Activated CD4-positive, alpha-beta T cell treated with anti-CD3 and anti-CD28 coated beads, Interleukin-2, amount 50 U/mL, for 48 hours (primary cell): ENCODE data around the gene TTC39B.

Experiments used
- DNase-seq, 2 experiments: peaks; one replicate each; pipeline ENCODE4 v3.0.0-alpha.2; 2020

The TTC39B gene

DNA sequence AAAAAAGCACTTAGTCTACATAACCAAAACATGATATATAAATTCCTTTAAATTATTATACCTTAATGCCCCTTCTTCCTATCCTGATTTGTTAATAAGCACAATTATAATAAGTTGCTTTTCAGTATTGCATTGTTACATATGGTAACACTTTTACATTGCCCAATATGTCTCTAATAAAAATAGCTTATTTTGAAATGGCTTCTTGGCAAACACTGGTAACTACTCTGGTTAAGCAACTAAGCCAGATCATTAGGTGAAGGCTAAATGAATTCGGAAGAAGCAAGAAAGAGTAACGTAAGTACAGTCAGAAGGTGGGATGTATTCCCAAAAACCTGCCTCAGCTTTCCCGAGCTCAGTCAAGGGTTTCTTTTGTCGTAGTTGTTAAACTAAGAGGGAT, 85.3 kb downstream of the TTC39B start:
- DNase-seq, result no peak

DNA sequence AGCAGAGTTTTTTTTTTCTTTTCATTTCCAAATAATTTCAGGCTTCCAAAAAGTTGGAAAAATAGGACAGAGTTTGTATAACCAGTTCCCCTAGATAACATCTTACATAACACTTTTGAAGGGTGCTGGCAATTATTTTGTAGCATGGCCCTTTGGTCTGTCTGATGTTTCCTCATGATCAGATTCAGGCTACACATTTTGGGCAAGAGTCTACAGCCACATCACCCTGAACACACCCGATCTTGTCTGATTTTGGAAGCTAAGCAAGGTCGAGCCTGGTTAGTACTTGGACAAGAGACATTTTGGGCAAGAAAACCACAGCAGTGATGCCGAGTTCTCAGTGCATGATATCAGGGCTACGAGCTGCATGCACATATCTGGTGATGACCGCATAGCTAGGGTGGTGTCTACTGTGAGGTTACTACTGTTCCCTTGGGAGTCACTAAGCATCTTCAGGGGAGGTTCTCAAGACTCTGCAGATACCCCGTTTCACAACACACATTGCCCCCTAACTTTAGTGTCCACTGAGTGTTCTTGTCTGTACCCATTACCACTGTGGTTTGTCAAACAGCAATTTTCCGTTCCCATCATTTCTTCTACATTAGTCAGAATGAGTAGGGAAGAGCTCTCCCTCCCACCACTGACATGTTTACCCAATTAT, 86.2 kb downstream of the TTC39B start:
- no peak for DNase-seq

DNA sequence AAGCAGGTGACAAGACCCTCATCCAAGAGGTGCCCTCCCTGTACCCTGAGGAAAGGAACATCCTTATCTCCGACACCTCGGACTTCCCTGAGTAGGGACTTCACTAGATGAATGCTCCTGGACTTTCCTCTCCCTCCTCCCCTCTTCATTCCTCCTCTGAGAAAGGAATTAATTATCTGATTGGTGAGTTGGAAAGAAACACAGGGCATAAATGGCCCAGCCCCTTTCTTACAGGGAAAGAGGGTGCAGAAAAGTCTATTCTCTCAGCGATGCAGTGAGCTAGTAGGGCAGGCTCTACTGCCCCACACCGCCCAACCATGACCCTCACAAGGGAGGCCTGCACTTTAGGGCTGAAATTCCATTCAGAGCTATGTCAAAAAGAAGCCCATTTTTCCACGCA, 87.5 kb downstream of the TTC39B start:
- DNase-seq, result no peak

DNA sequence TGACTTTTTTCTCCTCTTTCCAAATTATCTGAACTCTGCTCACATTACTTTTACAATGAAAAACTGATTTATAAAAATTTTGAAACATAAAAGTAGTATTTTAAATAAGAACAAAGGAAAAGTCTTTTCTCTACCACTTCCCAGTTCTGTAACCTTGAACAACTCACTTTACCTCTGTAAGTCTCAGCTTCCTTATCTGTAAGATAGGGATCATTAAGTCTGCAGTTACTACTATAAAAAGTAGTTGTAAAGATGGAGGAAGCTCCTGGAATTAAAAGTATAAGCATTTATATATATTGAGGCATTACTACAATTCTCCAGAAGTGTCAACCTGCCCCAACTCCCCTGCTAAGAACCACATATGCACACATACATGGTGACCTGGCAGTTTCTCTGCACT, 88.0 kb downstream of the TTC39B start:
- no peak for DNase-seq

DNA sequence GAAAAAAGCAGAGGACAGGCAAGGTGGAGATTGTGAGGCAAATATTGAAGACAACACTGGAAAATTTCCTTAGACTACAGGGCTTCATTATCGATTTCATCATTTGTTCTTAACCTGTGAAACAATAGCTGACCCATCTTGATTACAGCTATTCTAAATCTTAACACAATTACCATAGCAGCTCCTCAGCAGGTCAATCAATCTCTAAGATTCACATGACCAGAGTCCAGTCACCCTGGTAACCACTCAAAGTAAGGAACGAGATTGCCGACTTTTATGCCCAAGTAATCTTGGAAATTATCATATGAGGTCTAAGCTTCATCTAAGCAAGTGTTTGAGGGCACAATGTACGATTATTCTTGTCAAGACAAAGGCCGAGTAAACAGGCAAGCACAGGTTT, 93.8 kb downstream of the TTC39B start:
- DNase-seq, result no peak

DNA sequence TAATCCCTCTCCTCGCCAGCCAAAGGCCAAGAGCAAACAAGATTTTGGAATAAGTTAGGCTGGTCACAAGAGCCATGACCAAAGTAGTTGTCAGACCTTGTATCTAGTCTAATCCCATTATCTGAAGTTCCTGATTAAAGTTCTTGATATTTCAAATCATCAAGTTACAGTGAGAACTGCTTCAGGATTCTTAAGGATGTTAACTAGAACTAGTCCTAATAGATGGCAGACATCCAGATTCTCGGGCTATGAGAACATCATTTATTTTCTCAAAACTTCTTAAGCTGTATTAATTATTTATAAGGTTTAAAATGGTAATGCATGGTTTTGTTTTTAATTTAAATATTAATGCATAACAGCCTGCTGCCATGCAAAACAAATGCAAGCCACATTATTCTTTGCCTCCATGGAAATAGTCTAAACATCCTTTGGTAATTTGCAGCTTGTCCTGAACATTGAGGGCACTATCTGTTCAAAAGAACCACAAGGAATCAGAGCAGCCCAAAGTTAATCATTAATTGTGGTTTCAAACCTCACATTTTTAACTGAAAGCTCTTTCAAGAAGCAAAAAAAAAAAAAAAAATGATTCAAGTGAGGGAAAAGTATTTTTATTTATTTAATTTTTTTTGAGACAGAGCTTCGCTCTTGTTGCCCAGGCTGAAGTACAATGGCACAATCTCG, 95.1 kb downstream of the TTC39B start:
- DNase-seq, result no peak

DNA sequence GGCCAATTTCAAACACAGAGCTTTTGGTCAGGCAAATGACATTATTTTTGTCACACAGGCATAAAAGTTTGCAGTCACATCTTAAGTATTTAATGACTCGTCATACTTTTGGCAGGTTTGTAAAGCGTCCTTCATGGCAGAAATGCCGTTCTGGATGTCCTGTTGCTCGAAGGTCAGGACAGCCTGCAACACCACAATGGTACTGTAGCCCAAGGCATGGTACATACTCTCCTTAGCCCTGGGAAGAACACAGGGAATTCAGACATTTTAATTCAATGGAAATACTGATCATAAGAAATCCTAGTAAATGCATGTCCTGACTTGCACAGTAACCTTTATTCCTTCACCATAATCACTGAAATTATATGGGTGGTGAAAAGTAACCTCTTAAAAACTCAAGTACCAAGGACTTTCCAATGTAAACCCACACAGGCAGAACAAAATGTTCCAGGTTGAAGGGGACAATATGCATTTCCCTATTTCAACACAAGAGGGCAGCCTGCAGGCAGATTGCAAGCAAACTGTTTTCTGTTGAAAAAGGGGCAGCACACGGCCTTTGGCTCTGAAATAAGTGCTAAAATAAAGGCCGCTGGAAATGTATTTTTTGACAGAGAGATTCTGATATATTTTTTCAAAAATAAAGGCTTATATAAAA, 95.7 kb downstream of the TTC39B start:
- peak; percentile 47 to 58 for DNase-seq

DNA sequence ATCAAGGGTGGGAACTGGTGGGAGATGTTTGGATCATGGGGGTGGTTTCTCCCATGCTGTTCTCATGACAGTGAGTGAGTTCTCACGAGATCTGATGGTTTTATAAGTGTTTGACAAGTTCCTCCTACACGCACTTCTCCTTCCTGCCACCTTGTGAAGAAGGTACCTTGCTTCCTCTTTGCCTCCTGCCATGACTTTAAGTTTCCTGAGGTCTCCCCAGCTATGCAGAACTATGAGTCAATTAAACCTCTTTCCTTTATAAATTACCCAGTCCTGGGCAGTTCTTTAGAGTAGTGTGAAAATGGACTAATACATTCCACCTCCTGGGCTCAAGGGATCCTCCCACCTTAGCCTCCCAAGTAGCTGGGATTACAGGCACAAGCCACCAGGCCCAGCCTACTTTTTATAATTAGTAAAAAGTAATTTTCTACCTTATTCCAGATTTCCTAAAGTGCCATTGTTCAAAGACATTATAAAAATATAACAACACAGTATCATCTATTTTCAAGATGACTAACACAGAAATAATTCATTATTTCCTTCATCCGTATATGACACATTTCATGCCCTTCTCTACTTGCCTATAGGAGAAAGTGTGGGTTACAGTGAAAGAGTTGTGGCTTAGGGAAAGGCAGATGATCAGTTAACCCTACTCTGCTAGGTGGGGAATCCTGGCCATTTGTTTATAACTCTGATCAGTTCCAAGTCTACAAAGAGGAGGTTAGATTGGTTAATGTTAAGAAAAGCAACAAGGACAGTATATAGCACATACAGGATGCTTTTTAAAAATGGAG, 99.9 kb downstream of the TTC39B start:
- no peak for DNase-seq

DNA sequence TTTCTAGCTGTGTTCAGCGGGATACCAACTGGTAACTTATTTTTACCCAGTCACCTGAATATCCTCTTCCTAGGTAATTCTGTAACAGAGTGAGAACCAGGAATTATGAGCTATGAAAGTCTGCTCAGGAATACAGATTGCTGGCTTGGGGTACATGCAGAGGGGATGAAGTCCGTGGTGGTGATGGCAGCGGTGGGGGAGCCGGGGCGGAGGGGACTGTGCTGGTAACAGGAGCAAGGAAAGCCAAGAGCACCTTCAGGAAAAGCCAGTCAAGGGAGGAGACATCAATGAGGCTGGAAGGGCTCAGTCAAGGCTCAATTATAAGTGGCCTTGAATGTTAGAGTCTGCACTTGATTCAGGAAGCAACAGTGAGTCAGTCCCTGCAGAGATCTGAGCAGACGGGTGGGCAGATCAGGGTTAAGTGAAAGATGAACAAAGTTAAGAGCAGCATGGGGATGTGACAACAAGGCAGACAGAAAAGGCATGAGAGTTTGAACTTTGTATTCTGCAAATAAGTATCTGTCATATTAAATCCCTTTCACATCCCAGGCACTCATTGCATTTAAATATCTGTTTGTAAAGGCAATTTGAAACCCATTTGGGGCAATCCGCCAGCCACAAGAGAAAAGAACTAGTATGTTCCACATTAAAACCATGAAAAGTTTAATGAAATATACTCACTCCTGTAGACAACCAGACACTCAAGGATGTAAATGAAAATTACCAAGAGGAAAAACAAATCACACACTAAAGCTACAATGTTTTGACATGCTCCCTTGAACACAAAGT, 101.2 kb downstream of the TTC39B start:
- DNase-seq, result no peak

DNA sequence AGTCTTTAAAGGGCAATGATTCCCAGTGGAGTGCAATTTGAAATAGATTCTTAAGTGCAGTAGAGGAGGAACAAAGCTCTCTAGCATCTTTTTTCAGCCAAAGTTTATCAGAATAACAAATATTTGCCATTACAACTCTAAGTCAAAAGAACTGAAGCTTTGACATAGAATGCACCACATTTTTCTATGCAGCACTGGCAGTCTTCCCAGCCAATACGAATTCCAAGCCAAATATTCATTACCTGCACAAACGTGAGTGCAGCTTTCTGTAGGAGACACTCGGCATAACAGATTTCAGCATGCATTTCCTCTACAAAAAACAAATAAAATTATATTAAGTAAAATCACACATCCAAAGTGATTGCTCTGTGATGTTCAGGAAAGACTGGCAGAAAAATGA, 103.4 kb downstream of the TTC39B start:
- no peak for DNase-seq

DNA sequence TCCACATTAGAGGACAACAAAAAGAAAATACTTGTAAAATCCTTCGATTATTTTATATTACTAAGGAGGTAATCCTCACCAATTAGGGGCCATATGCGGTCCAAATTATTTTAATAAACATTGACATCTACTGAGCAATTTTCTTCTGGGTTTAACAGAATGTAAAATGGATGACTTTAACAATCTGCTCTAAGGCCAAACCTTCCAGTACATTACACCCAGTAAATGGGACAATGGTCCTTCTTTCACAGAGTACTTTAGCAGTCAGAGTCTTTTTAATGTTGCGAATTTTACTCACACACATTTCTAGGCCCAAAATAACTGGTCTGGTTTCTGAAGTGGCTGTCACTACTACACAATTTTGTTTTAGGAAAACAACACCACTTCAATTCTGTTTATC, 106.9 kb downstream of the TTC39B start:
- DNase-seq, result no peak

DNA sequence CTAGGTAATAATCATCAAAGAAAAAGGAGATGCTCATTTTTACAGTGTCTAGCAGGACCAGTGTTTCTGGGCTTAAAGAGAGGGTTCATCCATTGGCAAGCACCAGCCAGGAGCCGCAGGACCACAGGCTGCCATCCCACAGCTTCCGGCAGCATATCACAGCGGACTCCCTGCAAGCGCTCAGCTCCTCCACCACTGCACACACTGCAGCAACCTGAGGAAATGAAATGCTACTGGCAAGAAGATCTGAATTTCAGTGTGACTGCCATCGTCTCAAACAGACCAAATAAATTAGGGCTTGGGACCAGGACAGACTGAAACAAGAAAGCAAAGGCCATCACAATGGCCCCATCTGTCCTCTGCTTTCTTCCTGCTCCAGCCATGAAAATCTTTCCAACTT, 114.2 kb downstream of the TTC39B start:
- DNase-seq, result no peak

DNA sequence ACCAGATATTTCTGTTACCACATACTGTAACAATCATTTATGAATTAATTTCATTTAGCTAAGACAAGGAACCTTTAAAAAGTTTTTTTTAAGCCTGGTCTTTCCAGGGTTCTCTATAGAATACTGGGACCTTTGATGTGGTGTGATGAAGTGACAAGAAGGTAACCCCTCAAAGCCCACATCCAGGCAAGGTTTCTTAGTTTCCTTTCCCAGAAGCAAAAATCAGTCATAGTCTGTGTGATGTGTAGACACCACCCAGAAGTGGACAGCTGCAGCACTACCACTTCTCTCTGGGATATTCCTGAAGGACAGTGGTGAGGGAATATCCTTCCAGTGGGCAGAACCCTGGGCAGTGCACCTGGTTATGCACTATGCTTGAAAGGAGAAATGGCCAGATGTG, 115.6 kb downstream of the TTC39B start:
- DNase-seq, result no peak

DNA sequence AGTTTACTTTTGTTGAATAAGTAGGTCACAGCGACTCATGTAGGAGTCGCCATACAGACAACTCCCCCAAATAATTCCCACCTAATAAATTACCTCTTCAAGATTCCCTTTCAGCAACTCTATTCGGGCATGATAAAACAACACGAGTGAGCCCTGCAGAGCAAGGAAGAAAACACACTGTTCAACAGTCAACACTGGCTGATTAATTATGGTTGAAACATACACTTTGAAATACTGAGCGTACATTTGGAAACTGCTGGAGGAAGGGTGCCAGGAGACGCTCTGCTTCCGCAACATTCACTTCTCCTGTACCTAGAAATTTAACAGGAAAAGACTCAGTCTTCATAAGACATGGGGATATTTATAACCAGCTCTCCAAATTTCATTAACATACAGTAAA, 117.5 kb downstream of the TTC39B start:
- no peak for DNase-seq

DNA sequence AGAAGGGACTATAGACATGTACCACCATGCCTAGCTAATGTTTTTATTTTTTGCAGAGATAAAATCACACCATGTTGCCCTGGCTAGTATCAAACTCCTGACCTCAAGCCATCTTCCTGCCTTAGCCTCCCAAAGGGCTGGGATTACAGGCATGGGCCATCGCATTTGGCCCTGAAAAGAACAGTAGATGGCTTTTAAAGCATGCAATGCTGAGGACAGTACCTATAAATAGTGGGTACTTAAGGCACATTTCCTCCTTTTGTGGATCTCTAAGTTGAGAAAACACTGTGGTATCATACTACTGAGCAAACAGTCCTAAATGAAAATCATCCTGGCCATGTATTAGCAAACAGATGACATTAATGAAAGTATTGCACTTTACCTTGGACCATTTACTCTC, 119.4 kb downstream of the TTC39B start:
- DNase-seq, result no peak

DNA sequence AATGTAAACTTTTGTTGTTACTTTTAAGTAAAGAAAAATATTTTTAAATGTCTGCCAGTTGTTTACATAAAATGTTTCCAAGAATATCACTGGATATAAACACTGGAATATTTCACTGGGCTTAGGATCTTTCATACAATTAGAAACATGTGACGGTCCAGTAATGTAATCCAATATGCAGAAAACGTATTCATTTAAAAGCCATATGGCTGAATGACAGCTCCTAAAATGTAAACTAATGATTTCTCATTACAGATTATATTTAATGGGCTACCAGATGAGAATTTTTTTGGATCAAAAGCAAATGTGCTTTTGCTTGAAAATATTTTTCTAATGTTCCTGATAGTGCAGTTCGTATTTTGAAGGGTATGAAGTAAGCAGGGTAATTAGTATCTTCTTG, 124.3 kb downstream of the TTC39B start:
- DNase-seq, result no peak

DNA sequence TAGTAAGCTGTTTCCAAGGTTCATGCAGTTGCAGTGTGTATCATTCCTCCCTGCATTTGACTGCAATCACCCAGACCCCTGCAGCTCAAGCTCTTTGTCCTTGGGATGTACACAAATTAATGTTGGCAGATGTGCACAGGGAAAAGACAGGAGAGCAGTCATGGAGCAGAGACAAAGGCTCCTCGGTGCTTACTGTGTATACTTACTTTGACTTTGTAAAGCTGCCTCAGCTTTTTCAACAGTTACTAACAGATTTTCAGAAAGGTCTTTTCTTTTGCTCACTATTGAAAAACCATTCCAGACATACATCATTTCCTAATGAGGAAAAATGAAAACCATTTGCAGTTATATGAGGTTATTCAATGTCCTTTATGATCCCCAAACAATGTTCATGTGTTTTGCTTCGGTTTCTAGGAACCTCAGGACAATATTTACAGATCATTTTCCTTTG, 124.9 kb downstream of the TTC39B start:
- no peak for DNase-seq

DNA sequence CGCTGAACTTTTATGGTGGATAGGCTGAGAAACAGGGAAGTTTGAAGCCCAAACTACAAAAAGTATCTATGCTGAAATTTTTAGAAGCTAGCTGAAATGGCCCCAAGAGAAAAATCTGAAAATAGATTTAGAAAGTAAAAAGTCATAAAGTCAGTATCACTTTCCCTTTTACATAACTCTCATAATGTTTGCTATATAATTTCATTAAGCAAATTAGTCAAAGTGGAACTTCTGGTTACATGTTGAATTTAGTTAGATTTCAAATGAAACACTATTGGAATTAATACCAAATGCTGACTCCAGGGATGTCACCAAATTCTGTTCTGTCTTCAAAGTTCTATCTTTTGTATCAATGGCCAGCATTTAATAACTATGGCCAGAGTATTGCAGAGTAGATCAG, 126.9 kb downstream of the TTC39B start:
- DNase-seq, result no peak

DNA sequence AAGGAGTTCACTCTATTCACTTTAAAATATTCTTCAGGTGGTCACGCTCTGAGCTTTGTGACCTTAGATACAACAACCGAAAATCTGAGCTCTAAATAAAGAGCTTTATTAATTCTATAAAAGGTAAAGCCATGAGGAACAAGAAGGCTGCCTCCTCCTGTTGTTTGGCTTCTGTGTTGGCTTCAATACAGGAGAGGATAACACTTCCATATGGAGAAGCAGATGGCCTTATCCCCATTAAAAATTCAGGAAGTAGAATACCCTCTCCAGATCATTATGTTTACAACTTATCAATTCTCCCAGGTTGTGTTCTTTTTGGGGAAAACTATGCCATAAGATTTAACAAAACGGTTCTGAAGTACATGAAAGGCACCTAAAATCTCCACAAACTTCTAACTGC, 128.4 kb downstream of the TTC39B start:
- DNase-seq, result no peak

DNA sequence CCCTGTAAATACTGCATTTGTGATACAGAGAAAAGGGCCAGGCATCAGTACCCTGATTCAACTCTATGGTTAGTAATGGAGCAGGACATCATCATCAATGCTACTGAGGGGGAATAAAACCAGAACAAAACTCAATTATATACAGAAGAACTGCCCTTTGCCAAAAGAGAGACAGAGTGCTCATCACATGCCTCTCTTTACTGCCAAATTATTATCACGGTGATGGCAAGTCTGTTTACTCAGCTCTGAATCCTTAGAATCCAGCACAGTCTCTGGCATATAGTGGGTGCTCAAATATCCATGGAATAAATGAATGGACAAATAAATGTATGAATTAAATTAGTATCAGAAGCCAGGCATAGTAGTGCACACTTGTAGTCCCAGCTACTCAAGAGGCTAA, 130.2 kb downstream of the TTC39B start:
- no peak for DNase-seq

DNA sequence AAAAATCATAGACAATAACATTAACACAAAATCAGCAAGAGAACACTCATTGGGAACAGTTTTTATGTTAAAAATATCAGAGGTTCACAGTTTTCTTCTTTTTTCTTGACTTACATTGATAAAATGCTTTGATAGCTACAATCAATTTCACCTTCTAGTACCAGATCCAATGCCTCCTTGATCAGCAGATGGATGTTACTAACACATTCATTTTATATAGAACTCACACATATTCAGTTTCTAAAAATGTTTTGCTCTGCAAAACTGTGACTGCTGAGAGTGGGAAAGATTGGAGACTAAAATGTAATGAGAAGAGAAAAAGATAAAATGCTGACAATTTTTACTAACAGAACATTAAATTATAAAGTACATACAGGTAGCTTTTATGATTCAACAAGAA, 143.1 kb downstream of the TTC39B start:
- DNase-seq, result no peak

DNA sequence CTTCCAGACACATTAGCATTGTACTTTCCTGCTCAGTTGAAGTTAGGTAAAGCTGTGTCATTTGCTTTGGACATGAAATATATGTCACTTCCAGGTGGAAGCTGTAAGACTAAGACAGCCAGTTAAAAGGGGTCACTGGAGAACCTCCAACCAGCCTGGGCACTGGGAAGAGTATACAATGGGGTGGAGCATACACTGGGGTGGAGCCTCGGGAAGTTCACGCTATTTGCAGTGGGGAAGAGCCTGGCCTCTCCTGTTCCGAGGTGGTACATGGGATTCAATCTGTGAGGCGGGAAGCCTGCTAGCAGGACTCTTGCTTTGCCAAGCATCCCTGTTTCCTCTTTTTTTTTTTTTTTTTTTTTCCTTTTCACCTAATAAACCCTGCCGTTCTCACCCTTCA, 145.3 kb downstream of the TTC39B start:
- no peak for DNase-seq

DNA sequence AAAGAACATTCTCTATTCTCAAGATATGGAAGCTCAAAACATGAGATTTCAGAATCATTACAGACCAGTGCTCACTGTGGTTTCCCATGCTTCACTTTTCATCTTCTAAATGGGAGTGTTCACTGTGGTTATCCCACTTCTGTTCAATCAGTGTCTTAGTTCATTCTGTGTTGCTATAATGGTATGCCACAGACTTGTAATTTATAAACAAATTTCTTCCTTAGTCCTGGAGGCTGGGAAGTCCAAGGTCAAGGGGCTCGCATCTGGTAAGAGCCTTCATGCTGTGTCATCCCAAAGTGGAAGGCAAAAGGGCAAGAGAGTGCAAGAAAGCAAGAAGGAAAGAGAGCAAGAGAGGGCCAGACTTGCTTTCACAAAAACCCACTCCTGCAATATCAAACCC, 146.3 kb downstream of the TTC39B start:
- no peak for DNase-seq
